ENCODE measurements around the gene USP46.

DNA sequence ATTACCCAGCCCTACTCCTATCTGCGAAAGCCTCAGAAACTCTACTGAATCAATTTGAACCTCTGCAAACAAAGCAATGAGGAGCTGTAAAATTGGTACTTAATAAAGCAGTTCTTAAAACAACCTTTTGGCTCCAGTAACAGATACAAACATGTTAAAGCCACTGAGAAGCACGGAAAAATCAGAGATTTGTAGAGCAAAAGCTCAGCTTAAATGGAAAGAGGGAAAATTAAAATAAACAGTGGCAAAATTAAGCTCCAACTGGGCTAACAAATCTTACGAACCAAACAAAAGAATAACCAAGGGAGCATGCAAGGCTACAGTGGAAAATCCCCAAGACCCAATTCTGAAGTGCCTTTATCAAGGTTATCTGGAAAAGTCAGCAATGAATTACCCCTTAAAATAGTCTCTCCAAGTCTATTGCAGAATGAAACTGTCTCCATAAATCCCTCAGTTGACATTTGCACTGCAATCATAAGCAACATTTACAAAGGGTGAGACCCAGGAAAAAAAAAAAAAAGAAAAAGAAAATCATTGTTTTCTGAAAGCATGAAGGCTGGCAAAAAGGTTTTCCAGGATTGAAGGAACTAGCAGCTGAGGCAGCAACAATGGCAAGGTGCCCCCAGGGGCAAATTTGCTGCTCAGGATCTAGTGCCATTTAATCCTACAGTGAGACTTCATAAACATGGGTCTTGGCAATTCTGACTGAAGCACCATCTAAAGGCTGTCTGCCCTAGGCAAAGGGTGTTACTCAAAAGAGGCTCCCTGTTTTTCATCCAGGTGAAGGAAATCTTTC is 40.1 kb downstream of the USP46 start:
- TF ChIP-seq, protein P1, sequence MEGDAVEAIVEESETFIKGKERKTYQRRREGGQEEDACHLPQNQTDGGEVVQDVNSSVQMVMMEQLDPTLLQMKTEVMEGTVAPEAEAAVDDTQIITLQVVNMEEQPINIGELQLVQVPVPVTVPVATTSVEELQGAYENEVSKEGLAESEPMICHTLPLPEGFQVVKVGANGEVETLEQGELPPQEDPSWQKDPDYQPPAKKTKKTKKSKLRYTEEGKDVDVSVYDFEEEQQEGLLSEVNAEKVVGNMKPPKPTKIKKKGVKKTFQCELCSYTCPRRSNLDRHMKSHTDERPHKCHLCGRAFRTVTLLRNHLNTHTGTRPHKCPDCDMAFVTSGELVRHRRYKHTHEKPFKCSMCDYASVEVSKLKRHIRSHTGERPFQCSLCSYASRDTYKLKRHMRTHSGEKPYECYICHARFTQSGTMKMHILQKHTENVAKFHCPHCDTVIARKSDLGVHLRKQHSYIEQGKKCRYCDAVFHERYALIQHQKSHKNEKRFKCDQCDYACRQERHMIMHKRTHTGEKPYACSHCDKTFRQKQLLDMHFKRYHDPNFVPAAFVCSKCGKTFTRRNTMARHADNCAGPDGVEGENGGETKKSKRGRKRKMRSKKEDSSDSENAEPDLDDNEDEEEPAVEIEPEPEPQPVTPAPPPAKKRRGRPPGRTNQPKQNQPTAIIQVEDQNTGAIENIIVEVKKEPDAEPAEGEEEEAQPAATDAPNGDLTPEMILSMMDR (IDR thresholded peaks at IDR 0.05; ENCODE audit: control extremely low read depth in 1 of 3, insufficient read depth in 1 of 3, low read depth in 1 of 3, low read length in 3 of 3): no peak
- TF ChIP-seq GABPA (IDR thresholded peaks at IDR 0.05; ENCODE audit: borderline replicate concordance, insufficient read depth, low read length): no peak
- TF ChIP-seq EP300 (IDR thresholded peaks at IDR 0.05; ENCODE audit: borderline replicate concordance in 1 of 2, low read depth in 2 of 2, low read length in 2 of 2): no peak
- TF ChIP-seq MAFK (IDR thresholded peaks at IDR 0.05; ENCODE audit: low read depth, low read length): no peak
- no peak for TF ChIP-seq JUN (IDR thresholded peaks at IDR 0.05; ENCODE audit: low read depth, low read length)
- no peak for TF ChIP-seq SP1 (IDR thresholded peaks at IDR 0.05; ENCODE audit: low read depth, low read length)
- no peak for TF ChIP-seq ZNF274 (IDR thresholded peaks at IDR 0.05; ENCODE audit: borderline replicate concordance, extremely low read depth, low read length)
